ENCODE results near the gene ATP5PD.

- no peak for TF ChIP-seq GATA3 (IDR thresholded peaks at IDR 0.05; ENCODE audit: low read depth, low read length)
- TF ChIP-seq GATA2 (IDR thresholded peaks at IDR 0.05; ENCODE audit: low read depth, low read length) = no peak
Observed at GRCh38 chr17:75064040-75064439, 17.3 kb upstream of the ATP5PD start.
